ENCODE measurements around the gene MC3R. TPM values are rescaled to one million over a fixed set of nuclear protein-coding genes. Genes with fewer than 3 reads are reported as not detected.

Gene MC3R
- total RNA-seq, 1 experiment from 2014 or later, result not detected

- Histone ChIP-seq H2BK12ac (ENCODE audit: insufficient read length, low read depth, low read length) (no peak overlapping the region), H3K23ac (ENCODE audit: insufficient read length, low read depth, low read length) (no peak overlapping the region), H3K79me1 (ENCODE audit: insufficient read depth, low read depth, low read length, poor library complexity, severe bottlenecking) (no peaks in the 10 kb centered on the region), H3K18ac (ENCODE audit: insufficient read length, low read depth, low read length) (no peak overlapping the region), H4K91ac (ENCODE audit: insufficient read length, low read depth, low read length) (no peak overlapping the region), H2BK20ac (ENCODE audit: low read depth, low read length, poor library complexity, severe bottlenecking) (no peak overlapping the region), H2AK5ac (ENCODE audit: insufficient read length, low read length) (no peak overlapping the region), H3K14ac (ENCODE audit: insufficient read depth, low read length) (no peak overlapping the region), H4K5ac (ENCODE audit: insufficient read length, low read depth, low read length) (no peak overlapping the region), H4K8ac (replicated peaks; ENCODE audit: insufficient read length, low read depth, low read length) (no peak overlapping the region), H2AFZ (ENCODE audit: low read length) (no peak overlapping the region), H3K4me1 (ENCODE audit: insufficient read depth, low read length) (no peaks in the 10 kb centered on the region), H2BK5ac (ENCODE audit: insufficient read length, low read length) (no peak overlapping the region), H3K4me2 (ENCODE audit: insufficient read depth, insufficient read length, low read length) (no peak overlapping the region), H3K9me3 (ENCODE audit: control insufficient read depth, low read depth, low read length) (peaks cover 86% of the 10 kb centered on the region), H3K27me3 (ENCODE audit: insufficient read depth, low read length) (no peaks in the 10 kb centered on the region), H3K4ac (ENCODE audit: low read depth, low read length) (no peak overlapping the region), H3K9ac (ENCODE audit: extremely low read depth, insufficient read length, low read length) (no peak overlapping the region), H3K56ac (ENCODE audit: insufficient read length, low read depth, low read length) (no peak overlapping the region), H3K23me2 (ENCODE audit: insufficient read length, low read depth, low read length, poor library complexity, severe bottlenecking) (no peaks in the 10 kb centered on the region), H2BK120ac (ENCODE audit: low read depth, low read length, poor library complexity, severe bottlenecking) (no peak overlapping the region), H3T11ph (ENCODE audit: low read length) (no peak overlapping the region), H4K20me1 (ENCODE audit: control insufficient read depth, insufficient read depth, insufficient read length) (no peaks in the 10 kb centered on the region), H3K79me2 (ENCODE audit: insufficient read depth, low read length) (no peaks in the 10 kb centered on the region), H3K27ac (ENCODE audit: insufficient read length, low read depth, low read length) (no peak overlapping the region), H2BK15ac (ENCODE audit: low read depth, low read length) (no peak overlapping the region)
- H3K9me3 Mint-ChIP-seq, result peaks cover 87 to 96% of the 10 kb centered on the region in 2 experiments
- H3K27me3 Mint-ChIP-seq (ENCODE audit: low read depth), result peaks cover 3% of the 10 kb centered on the region
- WGBS (ENCODE audit: extremely low coverage, insufficient read length, low lambda C conversion rate), result no CpG with 5 or more reads among the region's 4 CpGs
- H3K36me3 Mint-ChIP-seq (ENCODE audit: insufficient read depth in 1 of 3, low read depth in 3 of 3), result peaks cover 2 to 12% (median 4%) of the 10 kb centered on the region in 3 experiments; a peak in 5 of 7 replicates
- H3K27ac Mint-ChIP-seq, result no peak overlapping the region
- DNase-seq, result no peak
- no peak for TF ChIP-seq CTCF (conservative IDR thresholded peaks at IDR 0.05)
- no peak overlapping the region for H3K4me3 Mint-ChIP-seq
- no peaks in the 10 kb centered on the region for H3K4me1 Mint-ChIP-seq
These were observed 23.4 kb downstream of the MC3R start for GRCh38 chr20:56271974-56272373.

All from H9 (cell line).